ENCODE data around the gene LBH.

The LBH gene

DNA sequence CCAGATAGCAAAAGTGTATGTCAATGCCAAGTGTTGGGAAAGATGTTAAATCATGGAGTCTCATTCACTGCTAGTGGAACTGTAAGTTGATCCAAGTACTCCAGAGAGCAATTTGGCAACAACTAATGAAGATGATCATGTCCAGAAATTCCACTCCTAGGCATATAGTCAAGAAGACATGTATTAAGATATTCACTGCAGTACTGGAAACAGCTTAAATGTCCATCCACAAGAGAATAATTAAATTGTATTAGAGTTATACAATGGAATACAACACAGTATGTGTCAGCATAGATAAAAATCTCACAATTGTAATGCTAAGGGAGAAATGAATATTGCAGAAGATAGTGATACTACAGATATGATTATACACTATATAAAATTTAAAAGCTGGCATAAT is 15.2 kb upstream of the LBH start:
- no peak for DNase-seq (ENCODE audit: low spot score)
- TF ChIP-seq, protein P1, sequence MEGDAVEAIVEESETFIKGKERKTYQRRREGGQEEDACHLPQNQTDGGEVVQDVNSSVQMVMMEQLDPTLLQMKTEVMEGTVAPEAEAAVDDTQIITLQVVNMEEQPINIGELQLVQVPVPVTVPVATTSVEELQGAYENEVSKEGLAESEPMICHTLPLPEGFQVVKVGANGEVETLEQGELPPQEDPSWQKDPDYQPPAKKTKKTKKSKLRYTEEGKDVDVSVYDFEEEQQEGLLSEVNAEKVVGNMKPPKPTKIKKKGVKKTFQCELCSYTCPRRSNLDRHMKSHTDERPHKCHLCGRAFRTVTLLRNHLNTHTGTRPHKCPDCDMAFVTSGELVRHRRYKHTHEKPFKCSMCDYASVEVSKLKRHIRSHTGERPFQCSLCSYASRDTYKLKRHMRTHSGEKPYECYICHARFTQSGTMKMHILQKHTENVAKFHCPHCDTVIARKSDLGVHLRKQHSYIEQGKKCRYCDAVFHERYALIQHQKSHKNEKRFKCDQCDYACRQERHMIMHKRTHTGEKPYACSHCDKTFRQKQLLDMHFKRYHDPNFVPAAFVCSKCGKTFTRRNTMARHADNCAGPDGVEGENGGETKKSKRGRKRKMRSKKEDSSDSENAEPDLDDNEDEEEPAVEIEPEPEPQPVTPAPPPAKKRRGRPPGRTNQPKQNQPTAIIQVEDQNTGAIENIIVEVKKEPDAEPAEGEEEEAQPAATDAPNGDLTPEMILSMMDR (IDR thresholded peaks at IDR 0.05; ENCODE audit: extremely low read depth, missing control alignments), result no peak

DNA sequence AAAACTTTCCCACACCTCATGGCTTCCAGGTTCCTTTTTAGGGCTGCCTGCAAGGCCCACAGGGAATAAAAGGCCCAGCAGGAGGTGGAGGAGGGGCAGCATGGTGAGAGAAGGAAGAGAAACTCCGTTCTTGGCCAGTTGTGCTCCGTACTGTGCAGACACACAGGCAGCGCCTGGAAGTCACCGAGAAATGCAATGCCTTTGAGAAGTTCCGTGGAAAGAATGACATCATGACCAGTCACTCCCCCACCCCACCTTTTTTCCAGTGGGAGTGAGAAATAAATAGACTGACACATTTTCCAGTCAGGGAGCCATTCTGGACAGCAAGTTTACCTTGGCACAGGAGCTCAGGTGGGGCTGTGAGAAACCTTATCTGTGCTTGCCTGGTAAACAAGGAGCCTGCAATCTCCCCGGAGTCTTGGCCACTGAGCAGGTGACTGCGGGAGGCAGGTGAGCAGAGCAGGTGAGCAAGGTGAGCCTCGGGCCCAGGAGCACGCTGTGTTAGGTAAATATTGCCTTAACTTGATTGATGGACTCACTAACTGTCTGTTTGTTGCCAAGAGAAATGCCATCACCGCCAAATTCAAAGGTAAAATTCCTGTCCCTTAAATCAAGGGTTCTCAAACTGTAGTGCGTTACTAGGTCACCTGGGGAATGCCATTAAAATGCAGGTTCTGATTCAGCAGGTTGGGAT is 13.5 kb upstream of the LBH start:
- TF ChIP-seq, protein P1 (IDR thresholded peaks at IDR 0.05; ENCODE audit: extremely low read depth, missing control alignments), result no peak
- no peak for DNase-seq (ENCODE audit: low spot score)

DNA sequence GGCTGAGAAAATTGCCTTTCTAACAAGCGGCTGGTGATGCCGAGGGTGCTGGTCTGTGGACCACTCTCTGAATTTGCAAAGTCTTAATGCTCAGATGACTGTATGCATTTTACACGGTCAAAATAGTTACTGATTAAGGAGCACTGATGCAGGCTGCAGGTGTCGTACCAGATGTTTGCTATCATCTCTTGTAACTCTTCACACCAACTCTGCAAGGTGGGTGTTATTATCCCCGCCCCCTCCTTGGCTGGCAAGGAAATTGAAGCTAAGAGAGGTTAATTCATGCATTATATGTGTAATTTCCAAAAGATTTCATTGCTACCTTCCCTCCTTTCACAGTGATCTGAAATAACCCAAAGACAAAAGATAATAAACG is 13.0 kb upstream of the LBH start:
- TF ChIP-seq, protein P1 (IDR thresholded peaks at IDR 0.05; ENCODE audit: extremely low read depth, missing control alignments), result no peak
- no peak for DNase-seq (ENCODE audit: low spot score)

DNA sequence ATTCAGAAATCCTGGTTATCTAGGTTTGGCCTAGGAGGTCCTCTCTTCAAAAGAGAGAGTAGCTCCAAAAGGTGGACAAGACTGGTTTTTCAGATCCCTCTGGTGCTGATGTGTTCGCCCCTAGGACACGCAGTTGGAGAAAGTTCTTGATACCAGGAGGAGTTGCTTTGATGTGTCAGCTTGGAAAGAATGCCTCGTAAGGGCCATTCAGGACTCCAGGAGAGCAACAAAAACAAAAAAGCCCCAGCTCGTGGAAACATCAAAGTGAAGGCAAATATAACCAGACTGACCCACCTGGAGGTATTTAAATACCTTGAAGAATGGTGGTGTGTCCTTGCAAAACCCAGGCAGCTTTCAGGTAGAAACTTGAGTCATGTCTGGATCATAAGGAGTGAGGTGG is 12.5 kb upstream of the LBH start:
- no peak for DNase-seq (ENCODE audit: low spot score)
- TF ChIP-seq, protein P1 (IDR thresholded peaks at IDR 0.05; ENCODE audit: extremely low read depth, missing control alignments), result no peak

DNA sequence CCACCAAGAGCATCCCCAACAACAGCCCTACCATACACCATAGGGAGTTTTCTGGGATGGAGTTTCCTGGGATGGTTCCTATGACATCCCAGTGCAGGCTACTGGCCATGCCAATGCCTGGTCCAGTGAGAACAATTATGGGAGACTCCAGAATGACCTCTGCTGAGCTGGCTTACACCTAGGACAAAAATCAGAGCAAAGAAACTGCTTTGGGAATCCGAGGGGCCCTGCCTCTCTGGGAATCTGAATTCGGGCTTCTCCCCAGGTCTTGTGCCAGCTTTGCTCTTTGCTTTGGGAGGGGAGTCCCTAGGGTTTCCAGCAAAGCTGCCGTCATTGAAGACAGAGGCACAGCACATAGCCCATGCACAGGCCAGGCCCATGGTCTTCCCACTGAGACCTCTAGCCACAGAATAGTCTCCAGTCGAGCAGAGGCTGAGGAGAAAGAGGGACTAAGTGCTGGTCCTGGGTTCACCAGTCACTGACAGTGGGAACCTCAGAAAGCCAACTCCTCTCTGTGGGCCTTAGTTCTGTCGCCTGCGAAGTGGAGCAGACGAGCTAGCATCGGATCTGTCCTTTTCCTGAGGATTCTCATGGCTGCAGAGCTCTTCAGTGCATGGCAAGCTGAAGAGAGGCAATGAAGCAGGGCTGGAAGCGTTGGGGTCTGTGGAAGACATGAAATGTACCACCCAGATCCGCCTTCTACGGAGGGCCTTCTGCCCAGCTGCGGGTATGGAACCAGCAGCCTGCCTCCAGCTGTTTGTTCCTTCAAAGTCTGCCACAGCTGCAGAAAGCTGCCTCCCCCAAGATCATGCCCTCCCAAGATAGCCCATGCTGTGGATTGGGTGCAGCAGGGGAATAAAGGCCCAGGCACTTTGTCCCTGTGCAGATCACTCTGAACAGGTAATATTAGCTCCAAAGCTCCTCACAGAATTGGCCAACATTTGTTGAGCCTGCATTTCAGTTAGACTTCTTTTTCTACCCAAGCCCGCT is 11.2 kb upstream of the LBH start:
- TF ChIP-seq, protein P1 (IDR thresholded peaks at IDR 0.05; ENCODE audit: extremely low read depth, missing control alignments), result no peak

DNA sequence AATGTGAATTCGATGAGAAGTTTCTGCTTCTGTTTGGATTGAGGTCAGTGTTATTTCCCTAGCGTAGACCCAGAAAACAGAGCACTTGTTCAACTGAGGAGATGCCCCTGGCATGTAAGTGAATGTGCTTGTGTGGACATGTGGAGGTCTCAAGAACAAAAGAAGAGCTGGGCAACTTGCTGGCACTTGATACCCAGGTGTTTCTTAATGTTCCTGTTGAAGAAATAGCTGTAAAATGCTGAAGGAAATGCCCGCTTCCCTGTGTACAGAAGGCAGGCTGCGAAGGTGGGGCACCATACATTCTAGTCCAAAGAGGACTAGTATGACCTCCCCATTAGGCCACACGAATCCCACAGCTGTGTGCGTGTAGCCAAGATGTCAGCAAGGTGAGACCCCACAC is 9.8 kb upstream of the LBH start:
- TF ChIP-seq, protein P1 (IDR thresholded peaks at IDR 0.05; ENCODE audit: extremely low read depth, missing control alignments), result no peak
- no peak for DNase-seq (ENCODE audit: low spot score)

More for the DNA sequence above, 11.2 kb upstream of the LBH start:
- no peak for DNase-seq (ENCODE audit: low spot score)

DNA sequence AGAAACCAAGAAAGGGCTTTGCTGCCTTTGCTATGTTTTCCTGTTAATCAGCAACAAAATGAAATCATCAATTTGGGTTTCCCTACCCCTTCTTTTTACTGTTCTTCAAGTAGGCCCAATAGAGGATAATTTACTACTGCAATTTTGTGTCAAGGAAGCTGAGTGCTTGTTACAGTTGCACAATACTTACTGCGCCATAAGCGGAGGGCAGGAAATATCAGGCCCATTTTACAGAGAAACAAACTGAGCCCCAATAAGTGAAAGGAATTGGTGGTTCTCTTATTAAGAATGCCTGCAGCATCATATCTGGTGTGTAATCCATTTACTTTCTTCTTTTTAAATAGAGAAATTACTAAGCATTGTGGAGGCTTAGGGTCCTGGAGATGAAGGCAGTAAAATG is 9.3 kb upstream of the LBH start:
- no peak for DNase-seq (ENCODE audit: low spot score)
- TF ChIP-seq, protein P1 (IDR thresholded peaks at IDR 0.05; ENCODE audit: extremely low read depth, missing control alignments), result no peak

Measured in GM20000 (cell line).